Adipose tissue (tissue), 3 donors: Measurements from ENCODE around the gene INO80. TPM values are rescaled to one million over a fixed set of nuclear protein-coding genes. Genes with fewer than 3 reads are reported as not detected.

Source experiments
- H3K27ac ChIP-seq: one replicate; pipeline ENCODE4 v1.5.1; 2013; ENCODE audit warnings: low read depth, low read length
- WGBS, 3 donors: extraction: QIAGEN DNeasy Blood & Tissue Kit; methylation state at CpG; one replicate each; pipeline ENCODE4 v1.1.7; 2013; 5-methylcytosine and 5-hydroxymethylcytosine counted together
- polyA plus RNA-seq, 3 donors: library from polyadenylated mRNA; stranded (reverse); fragments of 200-250 nt; gene quantifications; one replicate each; pipeline ENCODE4 v1.2.3, GENCODE V29; 2013
- donor health status: healthy with polysubstance abuse.
- donor health status: Bipolar disorder and iron deficiency.
- donor health status: healthy.

INO80 gene
- polyA plus RNA-seq, 3 donors, result 7.5 to 17.5 (median 13.4) TPM

- no peak overlapping the region for H3K27ac ChIP-seq
- WGBS, 3 donors, result 40 to 65% (median 42%) methylated on average over 2 of the region's 2 CpGs
Observed at GRCh38 chr15:41017066-41017735, 98.9 kb downstream of the INO80 start.

GRCh38 chr15:41013691-41014414, 102.2 kb downstream of the INO80 start:
- no peak overlapping the region for H3K27ac ChIP-seq
- WGBS, 3 donors, result 85 to 88% (median 85%) methylated on average over 3 of the region's 3 CpGs

- no peak overlapping the region for H3K27ac ChIP-seq
- WGBS, 3 donors, result 77 to 91% (median 89%) methylated on average over 2 of the region's 2 CpGs
Observed at GRCh38 chr15:41011055-41011815, 104.8 kb downstream of the INO80 start.

GRCh38 chr15:41010345-41010744, 105.7 kb downstream of the INO80 start:
- no peak overlapping the region for H3K27ac ChIP-seq

GRCh38 chr15:41006479-41006878, 109.6 kb downstream of the INO80 start:
- no peak overlapping the region for H3K27ac ChIP-seq
- 75 to 91% (median 84%) methylated on average over 2 of the region's 2 CpGs for WGBS, 3 donors

- no peak overlapping the region for H3K27ac ChIP-seq
- WGBS, 3 donors, result 82 to 92% (median 86%) methylated on average over 3 of the region's 3 CpGs
Observed at GRCh38 chr15:41004490-41004889, 111.6 kb downstream of the INO80 start.

GRCh38 chr15:41001524-41002214, 114.4 kb downstream of the INO80 start:
- H3K27ac ChIP-seq, result no peak overlapping the region
- 45 to 77% (median 57%) methylated on average over 5 of the region's 5 CpGs for WGBS, 3 donors

- no peak overlapping the region for H3K27ac ChIP-seq
- WGBS, 3 donors, result 95 to 98% (median 97%) methylated on average over 4 of the region's 4 CpGs
Observed at GRCh38 chr15:40999190-40999589, 116.9 kb downstream of the INO80 start.

GRCh38 chr15:40995656-40996055, 120.4 kb downstream of the INO80 start:
- H3K27ac ChIP-seq, result no peak overlapping the region
- 96 to 97% (median 96%) methylated on average over 3 of the region's 3 CpGs for WGBS, 3 donors

GRCh38 chr15:40992825-40993224, 123.3 kb downstream of the INO80 start:
- 89 to 94% (median 91%) methylated on average over 5 of the region's 5 CpGs for WGBS, 3 donors
- no peak overlapping the region for H3K27ac ChIP-seq

GRCh38 chr15:40992241-40992741, 123.8 kb downstream of the INO80 start:
- no peak overlapping the region for H3K27ac ChIP-seq
- WGBS, 3 donors, result 39 to 53% (median 51%) methylated on average over 1 of the region's 1 CpG

GRCh38 chr15:40991355-40991754, 124.7 kb downstream of the INO80 start:
- 95 to 97% (median 95%) methylated on average over 3 of the region's 3 CpGs for WGBS, 3 donors
- no peak overlapping the region for H3K27ac ChIP-seq

GRCh38 chr15:40990789-40991188, 125.3 kb downstream of the INO80 start:
- no peak overlapping the region for H3K27ac ChIP-seq
- WGBS, 3 donors, result 0% methylated on average over 1 of the region's 1 CpG

- H3K27ac ChIP-seq, result no peak overlapping the region
Observed at GRCh38 chr15:40990080-40990479, 126.0 kb downstream of the INO80 start.

- 90 to 96% (median 95%) methylated on average over 4 of the region's 4 CpGs for WGBS, 3 donors
- H3K27ac ChIP-seq, result no peak overlapping the region
Observed at GRCh38 chr15:40988156-40988555, 127.9 kb downstream of the INO80 start.

GRCh38 chr15:40986820-40987219, 129.3 kb downstream of the INO80 start:
- no peak overlapping the region for H3K27ac ChIP-seq
- 91 to 96% (median 95%) methylated on average over 7 of the region's 7 CpGs for WGBS, 3 donors

- WGBS, 3 donors, result 80 to 97% (median 83%) methylated on average over 6 of the region's 6 CpGs
- H3K27ac ChIP-seq, result no peak overlapping the region
Observed at GRCh38 chr15:40985541-40986330, 130.3 kb downstream of the INO80 start.

- H3K27ac ChIP-seq, result no peak overlapping the region
- 90 to 93% (median 93%) methylated on average over 4 of the region's 4 CpGs for WGBS, 3 donors
Observed at GRCh38 chr15:40984964-40985363, 131.1 kb downstream of the INO80 start.
